Endothelial cell of umbilical vein (primary cell): Measurements from ENCODE around the gene RILPL1.

ENCODE experiments used
- CTCF ChIP-seq, 2 donors: IDR thresholded peaks; 1 replicate in 1 of 2; 2 replicates in 1 of 2; pipeline ENCODE4 v1.5.1; 2011; ENCODE audit warnings: low read length in 2 of 2, mild to moderate bottlenecking in 2 of 2, moderate library complexity in 2 of 2, control low read depth in 1 of 2, inconsistent platforms in 1 of 2, low read depth in 1 of 2; ENCODE audit not compliant: insufficient read depth in 1 of 2; ENCODE audit errors: extremely low read depth in 1 of 2
- FOS ChIP-seq: IDR thresholded peaks from 2 replicates; pipeline ENCODE4 v1.6.1; 2011; ENCODE audit warnings: mild to moderate bottlenecking, low read length, moderate library complexity, borderline replicate concordance; ENCODE audit not compliant: insufficient read depth
- GATA2 ChIP-seq: IDR thresholded peaks from 2 replicates; pipeline ENCODE4 v1.7.0; 2011; ENCODE audit warnings: low read depth, mild to moderate bottlenecking, moderate library complexity, mixed read lengths, low read length; ENCODE audit not compliant: insufficient read length, insufficient read depth
- JUN ChIP-seq: IDR thresholded peaks from 2 replicates; pipeline ENCODE4 v1.6.1; 2011; ENCODE audit warnings: borderline replicate concordance, low read depth; ENCODE audit not compliant: insufficient read length, insufficient read depth
- POLR2A ChIP-seq: IDR thresholded peaks from 2 replicates; pipeline ENCODE4 v1.6.1; 2012; ENCODE audit warnings: low read depth, mild to moderate bottlenecking, control low read depth, low read length
- POLR2AphosphoS5 ChIP-seq: IDR thresholded peaks from 2 replicates; pipeline ENCODE4 v1.6.1; 2012; ENCODE audit warnings: low read depth, mild to moderate bottlenecking, control low read depth, low read length, moderate library complexity; ENCODE audit not compliant: insufficient read depth

- TF ChIP-seq CTCF (IDR thresholded peaks at IDR 0.05; ENCODE audit: extremely low read depth in 1 of 2, insufficient read depth in 1 of 2, low read depth in 1 of 2, low read length in 2 of 2) = no peak
- TF ChIP-seq POLR2AphosphoS5 = no peak
- TF ChIP-seq POLR2A = no peak
- no peak for TF ChIP-seq GATA2
- no peak for TF ChIP-seq JUN
- TF ChIP-seq FOS = no peak
Measured at GRCh38 chr12:123546281-123546680, 12.8 kb upstream of the RILPL1 start.
